GM12865 (cell line): ENCODE data around the gene TPRKB.
"Not testable (repeated sequence)": the region's sequence is repeated elsewhere in the genome, so short reads cannot be mapped to it uniquely, and the experiment has no call there.

Source experiments
- DNase-seq: peaks from one replicate; pipeline ENCODE4 v3.0.0; 2010; ENCODE audit warnings: low read depth
- H3K4me3 ChIP-seq: 2 replicates; pipeline ENCODE4 v1.5.1; 2011; ENCODE audit warnings: mild to moderate bottlenecking, low read depth, low read length, control low read depth
- TF ChIP-seq, protein P1 (sequence below): IDR thresholded peaks from 2 replicates; pipeline ENCODE4 v1.5.1; 2011; ENCODE audit warnings: low read length, control low read depth, low read depth, inconsistent platforms; ENCODE audit not compliant: insufficient read depth; ENCODE audit errors: missing control alignments

TPRKB gene

DNA sequence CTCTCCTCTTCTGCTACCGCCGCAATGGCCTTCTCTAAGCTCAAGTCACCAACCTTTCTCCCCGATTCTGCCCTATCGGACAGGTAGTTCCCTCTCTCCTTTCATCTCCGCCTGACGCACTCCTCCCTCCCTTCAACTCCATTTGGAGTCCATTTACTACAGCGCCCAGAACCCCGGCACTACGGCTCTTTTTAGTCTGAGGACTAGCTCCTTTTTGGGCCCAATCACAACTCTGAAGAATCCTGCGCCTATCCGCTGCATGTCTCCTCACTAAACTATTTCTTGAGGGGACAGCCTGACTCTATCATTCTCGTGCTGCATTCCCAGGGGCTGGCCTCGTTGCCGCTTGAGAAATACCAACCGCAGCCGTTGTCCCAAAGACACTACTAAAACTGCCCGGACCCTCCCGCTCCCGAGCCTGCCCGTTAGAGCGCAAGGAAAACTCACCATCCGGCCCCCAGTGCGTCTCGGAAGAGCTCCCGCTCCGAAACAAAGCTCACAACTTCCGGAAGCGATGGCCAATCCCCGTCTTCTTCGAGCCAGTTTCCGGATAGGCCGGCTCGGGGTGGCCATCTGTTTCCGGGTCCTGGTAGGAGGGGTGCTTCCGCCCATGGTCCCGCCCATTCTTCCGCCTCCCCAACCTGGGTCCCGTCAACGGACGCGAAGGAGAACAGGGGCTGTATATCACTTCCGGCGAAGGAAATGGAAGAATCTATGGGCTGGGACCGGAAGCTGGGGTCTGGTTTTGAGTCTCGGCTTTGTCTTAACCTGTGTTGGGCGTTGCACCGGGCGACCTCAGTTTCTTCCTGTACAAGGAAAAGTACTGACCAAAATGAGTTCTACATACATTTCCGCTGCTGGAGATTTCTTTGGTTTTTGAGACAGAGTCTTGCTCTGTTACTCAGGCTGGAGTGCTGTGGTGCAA is at the start of gene TPRKB:
TPRKB (minus strand) TSS at position 491 of the 925 bp plus-strand sequence. CDS start 2,776 bp downstream, outside the sequence.
- TF ChIP-seq, protein P1, sequence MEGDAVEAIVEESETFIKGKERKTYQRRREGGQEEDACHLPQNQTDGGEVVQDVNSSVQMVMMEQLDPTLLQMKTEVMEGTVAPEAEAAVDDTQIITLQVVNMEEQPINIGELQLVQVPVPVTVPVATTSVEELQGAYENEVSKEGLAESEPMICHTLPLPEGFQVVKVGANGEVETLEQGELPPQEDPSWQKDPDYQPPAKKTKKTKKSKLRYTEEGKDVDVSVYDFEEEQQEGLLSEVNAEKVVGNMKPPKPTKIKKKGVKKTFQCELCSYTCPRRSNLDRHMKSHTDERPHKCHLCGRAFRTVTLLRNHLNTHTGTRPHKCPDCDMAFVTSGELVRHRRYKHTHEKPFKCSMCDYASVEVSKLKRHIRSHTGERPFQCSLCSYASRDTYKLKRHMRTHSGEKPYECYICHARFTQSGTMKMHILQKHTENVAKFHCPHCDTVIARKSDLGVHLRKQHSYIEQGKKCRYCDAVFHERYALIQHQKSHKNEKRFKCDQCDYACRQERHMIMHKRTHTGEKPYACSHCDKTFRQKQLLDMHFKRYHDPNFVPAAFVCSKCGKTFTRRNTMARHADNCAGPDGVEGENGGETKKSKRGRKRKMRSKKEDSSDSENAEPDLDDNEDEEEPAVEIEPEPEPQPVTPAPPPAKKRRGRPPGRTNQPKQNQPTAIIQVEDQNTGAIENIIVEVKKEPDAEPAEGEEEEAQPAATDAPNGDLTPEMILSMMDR, result no peak
- peak within 1 kb of the TSS; percentile 66 for H3K4me3 ChIP-seq
- peak; percentile 99 for DNase-seq

DNA sequence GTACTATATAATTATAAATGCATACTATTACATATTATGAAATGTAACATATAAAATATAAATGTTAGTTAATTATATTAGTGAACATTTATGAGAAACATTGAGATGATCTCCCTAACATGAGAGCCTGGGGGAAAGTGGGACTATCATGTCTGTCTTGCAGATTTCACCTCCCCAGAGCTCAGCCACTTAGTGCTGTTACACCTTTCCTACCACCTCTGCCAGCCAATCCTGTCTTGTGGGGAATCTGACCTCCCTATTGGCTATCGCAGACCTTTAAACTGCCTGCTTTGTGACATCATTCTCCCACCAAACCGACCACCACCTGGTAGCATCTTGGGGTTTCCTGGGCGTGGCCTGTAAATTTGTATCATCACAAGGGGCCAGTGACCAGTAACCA is 46.7 kb upstream of the TPRKB start, which contains the start of gene C2orf78:
C2orf78 (plus strand) TSS at position 301 of the 400 bp plus-strand sequence. CDS start 127 bp downstream, outside the sequence.
- DNase-seq, H3K4me3 ChIP-seq: not testable (repeated sequence)

DNA sequence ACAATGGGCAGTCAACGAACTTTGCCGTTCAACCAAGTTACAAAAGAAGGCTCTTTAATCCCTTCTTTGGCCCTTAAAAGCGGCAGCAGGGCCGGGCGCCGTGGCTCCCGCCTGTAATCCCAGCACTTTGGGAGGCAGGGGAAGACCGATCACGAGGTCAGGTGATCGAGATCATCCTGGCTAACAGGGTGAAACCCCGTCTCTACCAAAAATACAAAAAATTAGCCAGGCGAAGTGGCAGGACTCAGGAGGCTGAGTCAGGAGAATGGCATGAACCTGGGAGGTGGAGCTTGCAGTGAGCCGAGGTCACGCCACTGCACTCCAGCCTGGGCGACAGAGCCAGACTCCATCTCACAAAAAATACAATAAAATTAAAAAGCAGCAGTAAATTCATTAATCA is 46.3 kb upstream of the TPRKB start:
- DNase-seq, result not testable (repeated sequence)

DNA sequence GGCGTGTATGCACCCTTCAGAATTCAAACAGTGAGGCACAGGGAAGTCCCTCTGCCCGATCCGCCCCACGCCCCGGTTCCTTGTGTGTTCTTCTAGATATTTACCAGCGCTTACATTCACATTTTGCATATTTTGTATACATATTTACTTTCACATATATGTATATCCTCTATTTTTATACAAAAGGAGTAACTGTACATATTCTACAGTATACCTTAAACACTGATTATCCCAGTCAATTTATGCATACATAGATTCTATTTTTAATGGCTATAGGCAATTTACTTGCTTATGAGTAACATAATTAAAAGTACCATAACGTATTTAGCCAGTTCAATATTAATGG is 43.1 kb upstream of the TPRKB start:
- TF ChIP-seq, protein P1, result no peak
- H3K4me3 ChIP-seq, result peak overlapping the region; percentile 23

More for the DNA sequence above, 46.3 kb upstream of the TPRKB start:
- not testable (repeated sequence) for H3K4me3 ChIP-seq

DNA sequence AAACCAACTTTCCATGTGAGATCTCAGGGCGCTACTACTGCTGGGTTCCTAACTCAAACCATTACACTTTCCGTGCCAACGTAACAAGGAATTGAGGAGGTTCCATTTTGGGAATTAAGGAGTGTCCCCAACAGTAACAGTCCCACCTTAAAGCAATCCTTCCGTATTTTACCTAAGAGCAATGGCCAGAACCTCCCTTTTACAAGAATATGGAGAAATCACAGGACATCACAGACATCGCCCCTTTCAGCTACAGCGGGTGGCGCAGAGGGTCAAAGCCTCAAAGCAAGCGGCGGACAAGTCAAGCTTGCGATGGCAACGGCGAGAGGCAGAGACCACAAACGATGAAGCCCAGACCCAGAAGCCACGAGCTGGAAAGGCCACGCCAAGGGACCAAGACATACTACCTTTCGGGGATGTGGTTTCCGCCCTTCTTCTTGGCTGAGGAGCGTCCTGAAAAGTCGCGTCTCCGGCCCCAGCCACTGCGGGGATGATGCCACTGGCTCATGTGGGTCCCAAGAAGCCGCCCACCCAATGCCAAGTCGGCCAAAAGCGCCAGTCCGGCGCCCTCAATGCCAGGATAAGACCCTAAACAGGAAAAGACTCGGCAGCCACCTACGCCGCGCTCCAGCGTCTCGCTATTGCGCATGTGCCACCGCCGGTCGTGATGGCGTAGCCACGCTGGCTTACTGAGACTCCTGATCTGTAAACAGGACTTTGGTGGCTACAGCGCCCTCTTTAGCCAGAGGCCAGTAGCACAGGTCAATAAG is 42.5 kb upstream of the TPRKB start, which contains the start of gene DUSP11:
DUSP11 (minus strand) TSS at position 637 of the 770 bp plus-strand sequence; CDS start at position 508, 129 bp downstream.
- H3K4me3 ChIP-seq, result peak within 1 kb of the TSS; percentile 62
- peak; percentile 97 for DNase-seq
- TF ChIP-seq, protein P1, result peak; percentile 91

More for the DNA sequence above, 43.1 kb upstream of the TPRKB start:
- no peak for DNase-seq

DNA sequence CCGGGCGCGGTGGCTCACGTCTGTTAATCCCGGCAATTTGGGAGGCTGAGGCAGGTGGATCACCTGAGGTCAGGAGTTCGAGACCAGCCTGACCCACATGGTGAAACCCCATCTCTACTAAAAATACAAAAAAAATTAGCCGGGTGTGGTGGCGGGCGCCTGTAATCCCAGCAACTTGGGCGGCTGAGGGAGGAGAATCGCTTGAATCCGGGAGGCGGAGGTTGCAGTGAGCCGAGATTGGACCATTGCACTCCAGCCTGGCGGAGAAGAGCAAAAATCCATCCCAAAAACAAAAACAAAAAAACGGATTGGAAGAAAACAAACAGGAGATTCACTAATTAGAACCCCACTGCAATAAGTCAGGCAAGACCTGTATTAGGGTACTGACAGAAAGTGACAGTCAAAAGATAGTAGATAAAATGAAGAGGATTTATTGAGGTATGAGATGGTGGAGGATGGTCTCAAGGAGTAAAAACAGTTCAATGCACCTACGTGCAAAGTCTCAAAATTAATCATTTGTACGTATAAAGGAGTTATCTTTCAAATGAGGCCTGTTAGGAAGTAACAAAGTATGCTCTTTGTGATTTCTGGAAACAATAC is 41.8 kb upstream of the TPRKB start:
- peak overlapping the region; percentile 62 for H3K4me3 ChIP-seq
- DNase-seq, result not testable (repeated sequence)

DNA sequence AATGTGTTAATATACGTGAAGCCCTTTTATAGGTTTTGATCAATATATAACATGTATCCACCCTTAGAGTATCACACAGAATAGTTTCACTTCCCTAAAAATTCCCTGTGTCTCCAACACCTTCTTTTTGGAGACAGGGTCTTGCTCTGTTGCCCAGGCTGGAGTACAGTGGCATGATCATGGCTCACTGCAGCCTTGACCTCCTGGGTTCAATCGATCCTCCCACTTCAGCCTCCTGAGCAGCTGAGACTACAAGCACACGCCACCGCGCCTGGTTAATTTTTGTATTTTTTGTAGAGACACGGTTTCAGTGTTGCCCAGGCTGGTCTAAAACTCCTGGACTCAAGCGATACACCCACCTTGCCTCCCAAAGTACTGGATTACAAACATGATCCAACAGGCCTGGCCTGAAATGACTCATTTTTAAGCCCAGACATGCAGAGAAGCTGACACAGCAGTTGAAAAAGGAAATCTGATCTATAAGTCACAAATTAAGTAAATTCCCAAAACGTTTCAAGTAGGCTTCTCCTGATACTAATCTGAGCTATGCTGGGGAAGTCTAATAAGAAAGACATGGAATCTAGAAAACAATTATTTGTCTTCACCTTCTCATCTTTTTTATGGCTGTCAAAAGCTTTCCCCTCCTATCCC is 39.8 kb upstream of the TPRKB start:
- DNase-seq, result no peak
- TF ChIP-seq, protein P1, result no peak
- no peak overlapping the region for H3K4me3 ChIP-seq
